Aortic smooth muscle cell (primary cell): ENCODE data around the gene BTN3A1. TPM values are rescaled to one million over a fixed set of nuclear protein-coding genes. Genes with fewer than 3 reads are reported as not detected.

Experiments used
- total RNA-seq: library from RNA; depleted of rRNA; stranded (reverse); fragments of >200 nt; gene quantifications from 2 replicates; pipeline ENCODE4 v1.2.3, GENCODE V29; 2014

BTN3A1 gene
- 14.0 and 20.1 TPM in 2 replicates for total RNA-seq

DNA sequence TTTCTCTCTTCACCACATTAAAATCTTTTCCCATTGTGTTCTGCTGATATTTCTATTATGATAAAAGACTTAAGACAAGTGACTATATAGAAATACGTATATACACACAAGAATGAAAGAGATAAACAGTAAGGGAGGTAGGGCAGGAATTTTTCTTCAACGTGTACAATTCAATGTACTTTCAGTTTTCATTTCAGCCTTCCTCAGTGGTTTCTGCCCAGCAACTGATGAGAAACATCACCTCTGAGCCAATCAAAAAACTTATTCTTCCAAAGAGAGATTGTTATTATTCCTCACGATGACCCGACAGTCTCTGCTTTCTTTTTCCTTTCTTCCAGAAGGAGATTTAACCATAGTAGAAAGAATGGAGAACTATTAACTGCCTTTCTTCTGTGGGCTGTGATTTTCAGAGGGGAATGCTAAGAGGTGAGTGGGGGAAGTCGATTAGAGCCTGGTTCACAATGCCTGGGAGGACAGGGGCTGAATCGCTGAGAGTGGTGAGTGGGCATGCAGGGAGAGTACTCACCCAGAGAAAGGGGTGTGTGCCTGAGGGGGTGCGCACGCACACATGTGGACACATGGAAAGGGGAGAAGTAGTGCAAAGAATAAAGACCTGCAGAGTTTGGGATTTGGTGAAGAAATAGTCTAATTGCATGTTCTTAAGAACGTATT lies at the start of gene BTN3A1:
TSS of gene BTN3A1 (plus strand) at position 289 of the 672 bp plus-strand sequence. CDS start 3,289 bp downstream, outside the sequence.

GRCh38 chr6:26457806-26458688 lies 56.0 kb downstream of the BTN3A1 start, which contains the start of gene BTN2A1:
BTN2A1 (plus strand) TSS chr6:26457955; CDS start chr6:26458637, 682 bp downstream.

Other genes with a start within 250 kb of the BTN3A1 start
- 29.7 and 30.9 TPM in 2 replicates for gene BTN3A2, start 37.1 kb upstream of the BTN3A1 start, total RNA-seq
- gene BTN2A2, start 19.2 kb upstream of the BTN3A1 start, total RNA-seq: 7.8 and 13.2 TPM in 2 replicates
- 16.8 TPM in 2 replicates for gene BTN3A3, start 38.2 kb downstream of the BTN3A1 start, total RNA-seq
- gene BTN2A1, start 55.7 kb downstream of the BTN3A1 start, total RNA-seq: 15.5 and 16.3 TPM in 2 replicates
- gene BTN1A1, start 98.0 kb downstream of the BTN3A1 start, total RNA-seq: under 0.01 TPM in 1 of 2 replicates, not detected in the other
- gene HMGN4, start 136.1 kb downstream of the BTN3A1 start, total RNA-seq: 70.9 and 77.5 TPM in 2 replicates
- 11.7 and 12.2 TPM in 2 replicates for gene ABT1, start 194.7 kb downstream of the BTN3A1 start, total RNA-seq